ENCODE measurements around the gene ATOSA.

ATOSA gene

GRCh38 chr15:52653431-52653964, 25.7 kb downstream of the ATOSA start:
- Histone ChIP-seq H3K27me3 (ENCODE audit: insufficient read depth, low read length) (no peaks in the 10 kb centered on the region), H3K27ac (ENCODE audit: low read depth, low read length) (peak overlapping the region; percentile 98), H3K79me2 (ENCODE audit: control insufficient read depth, insufficient read depth, low read length, unreplicated experiment) (peaks cover 6% of the 10 kb centered on the region), H3K4me3 (ENCODE audit: low read depth, low read length) (peak overlapping the region; percentile 52), H3K4me1 (ENCODE audit: control insufficient read depth, insufficient read depth, low read length, unreplicated experiment) (peaks cover 74% of the 10 kb centered on the region), H2AFZ (ENCODE audit: low read length, unreplicated experiment) (peak overlapping the region; percentile 1), H3K36me3 (ENCODE audit: insufficient read depth, low read length) (peaks cover 5% of the 10 kb centered on the region; the same call in 1 of the 2 replicates)

GRCh38 chr15:52652984-52653383, 26.2 kb downstream of the ATOSA start:
- H3K4me1 ChIP-seq (ENCODE audit: control insufficient read depth, insufficient read depth, low read length, unreplicated experiment) = peaks cover 73% of the 10 kb centered on the region
- peak overlapping the region; percentile 1 for H2AFZ ChIP-seq (ENCODE audit: low read length, unreplicated experiment)
- H3K79me2 ChIP-seq (ENCODE audit: control insufficient read depth, insufficient read depth, low read length, unreplicated experiment) = peaks cover 6% of the 10 kb centered on the region
- peaks cover 5% of the 10 kb centered on the region; the same call in 1 of the 2 replicates for H3K36me3 ChIP-seq (ENCODE audit: insufficient read depth, low read length)
- no peaks in the 10 kb centered on the region for H3K27me3 ChIP-seq (ENCODE audit: insufficient read depth, low read length)
- H3K4me3 ChIP-seq (ENCODE audit: low read depth, low read length) = peak overlapping the region; percentile 52
- H3K27ac ChIP-seq (ENCODE audit: low read depth, low read length) = peak overlapping the region; percentile 98

- Histone ChIP-seq H2AFZ (ENCODE audit: low read length, unreplicated experiment) (peak overlapping the region; percentile 1), H3K27ac (ENCODE audit: low read depth, low read length) (peak overlapping the region; percentile 98), H3K79me2 (ENCODE audit: control insufficient read depth, insufficient read depth, low read length, unreplicated experiment) (peaks cover 6% of the 10 kb centered on the region), H3K4me3 (ENCODE audit: low read depth, low read length) (peak overlapping the region; percentile 77), H3K4me1 (ENCODE audit: control insufficient read depth, insufficient read depth, low read length, unreplicated experiment) (peaks cover 66% of the 10 kb centered on the region), H3K36me3 (ENCODE audit: insufficient read depth, low read length) (peaks cover 5% of the 10 kb centered on the region; the same call in 1 of the 2 replicates), H3K27me3 (ENCODE audit: insufficient read depth, low read length) (no peaks in the 10 kb centered on the region)
Observed at GRCh38 chr15:52652286-52652685, 26.9 kb downstream of the ATOSA start.

DNA sequence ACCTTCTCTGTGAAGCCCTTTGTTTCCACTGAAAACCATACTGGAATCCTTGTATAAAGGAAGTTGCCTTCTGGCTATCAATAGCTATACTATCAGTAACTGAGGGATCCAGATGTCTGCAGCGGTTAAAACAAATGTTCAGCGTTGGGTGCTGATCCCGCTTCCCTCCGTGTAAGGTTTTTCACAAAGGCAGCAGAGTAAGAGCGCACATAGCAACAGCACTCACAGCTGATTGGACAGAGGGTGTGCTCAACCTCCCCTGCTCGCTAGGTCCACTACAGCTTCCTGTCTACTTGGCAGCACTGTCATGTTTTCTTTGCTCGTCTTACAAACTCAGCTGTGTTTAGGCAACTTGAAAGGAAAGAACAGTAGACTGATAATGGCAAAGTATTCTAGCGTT, 27.3 kb downstream of the ATOSA start:
- peaks cover 6% of the 10 kb centered on the region for H3K79me2 ChIP-seq (ENCODE audit: control insufficient read depth, insufficient read depth, low read length, unreplicated experiment)
- H3K36me3 ChIP-seq (ENCODE audit: insufficient read depth, low read length) = peaks cover 5% of the 10 kb centered on the region; the same call in 1 of the 2 replicates

GRCh38 chr15:52651114-52651513, 28.1 kb downstream of the ATOSA start:
- Histone ChIP-seq H3K27me3 (ENCODE audit: insufficient read depth, low read length) (no peaks in the 10 kb centered on the region), H3K79me2 (ENCODE audit: control insufficient read depth, insufficient read depth, low read length, unreplicated experiment) (peaks cover 6% of the 10 kb centered on the region), H3K27ac (ENCODE audit: low read depth, low read length) (peak overlapping the region; percentile 98), H2AFZ (ENCODE audit: low read length, unreplicated experiment) (no peak overlapping the region), H3K4me3 (ENCODE audit: low read depth, low read length) (peak overlapping the region; percentile 77), H3K4me1 (ENCODE audit: control insufficient read depth, insufficient read depth, low read length, unreplicated experiment) (peaks cover 55% of the 10 kb centered on the region), H3K36me3 (ENCODE audit: insufficient read depth, low read length) (peaks cover 5% of the 10 kb centered on the region; the same call in 1 of the 2 replicates)

More for the DNA sequence above, 27.3 kb downstream of the ATOSA start:
- Histone ChIP-seq H3K4me3 (ENCODE audit: low read depth, low read length) (peak overlapping the region; percentile 77), H3K4me1 (ENCODE audit: control insufficient read depth, insufficient read depth, low read length, unreplicated experiment) (peaks cover 62% of the 10 kb centered on the region), H3K27ac (ENCODE audit: low read depth, low read length) (peak overlapping the region; percentile 98), H2AFZ (ENCODE audit: low read length, unreplicated experiment) (peak overlapping the region; percentile 54), H3K27me3 (ENCODE audit: insufficient read depth, low read length) (no peaks in the 10 kb centered on the region)

GRCh38 chr15:52649686-52650085, 29.5 kb downstream of the ATOSA start:
- Histone ChIP-seq H3K4me1 (ENCODE audit: control insufficient read depth, insufficient read depth, low read length, unreplicated experiment) (peaks cover 42% of the 10 kb centered on the region), H3K36me3 (ENCODE audit: insufficient read depth, low read length) (peaks cover 5% of the 10 kb centered on the region; the same call in 1 of the 2 replicates), H3K27me3 (ENCODE audit: insufficient read depth, low read length) (no peaks in the 10 kb centered on the region), H3K4me3 (ENCODE audit: low read depth, low read length) (no peak overlapping the region), H3K79me2 (ENCODE audit: control insufficient read depth, insufficient read depth, low read length, unreplicated experiment) (no peaks in the 10 kb centered on the region), H2AFZ (ENCODE audit: low read length, unreplicated experiment) (no peak overlapping the region), H3K27ac (ENCODE audit: low read depth, low read length) (no peak overlapping the region)

- Histone ChIP-seq H3K36me3 (ENCODE audit: insufficient read depth, low read length) (0 out of 2 replicates have a peak, but pooled peaks cover 3% of the 10 kb centered on the region), H3K4me1 (ENCODE audit: control insufficient read depth, insufficient read depth, low read length, unreplicated experiment) (peaks cover 23% of the 10 kb centered on the region), H3K4me3 (ENCODE audit: low read depth, low read length) (no peak overlapping the region), H2AFZ (ENCODE audit: low read length, unreplicated experiment) (no peak overlapping the region), H3K27ac (ENCODE audit: low read depth, low read length) (no peak overlapping the region), H3K27me3 (ENCODE audit: insufficient read depth, low read length) (no peaks in the 10 kb centered on the region), H3K79me2 (ENCODE audit: control insufficient read depth, insufficient read depth, low read length, unreplicated experiment) (no peaks in the 10 kb centered on the region)
Observed at GRCh38 chr15:52645916-52646315, 33.3 kb downstream of the ATOSA start.

DNA sequence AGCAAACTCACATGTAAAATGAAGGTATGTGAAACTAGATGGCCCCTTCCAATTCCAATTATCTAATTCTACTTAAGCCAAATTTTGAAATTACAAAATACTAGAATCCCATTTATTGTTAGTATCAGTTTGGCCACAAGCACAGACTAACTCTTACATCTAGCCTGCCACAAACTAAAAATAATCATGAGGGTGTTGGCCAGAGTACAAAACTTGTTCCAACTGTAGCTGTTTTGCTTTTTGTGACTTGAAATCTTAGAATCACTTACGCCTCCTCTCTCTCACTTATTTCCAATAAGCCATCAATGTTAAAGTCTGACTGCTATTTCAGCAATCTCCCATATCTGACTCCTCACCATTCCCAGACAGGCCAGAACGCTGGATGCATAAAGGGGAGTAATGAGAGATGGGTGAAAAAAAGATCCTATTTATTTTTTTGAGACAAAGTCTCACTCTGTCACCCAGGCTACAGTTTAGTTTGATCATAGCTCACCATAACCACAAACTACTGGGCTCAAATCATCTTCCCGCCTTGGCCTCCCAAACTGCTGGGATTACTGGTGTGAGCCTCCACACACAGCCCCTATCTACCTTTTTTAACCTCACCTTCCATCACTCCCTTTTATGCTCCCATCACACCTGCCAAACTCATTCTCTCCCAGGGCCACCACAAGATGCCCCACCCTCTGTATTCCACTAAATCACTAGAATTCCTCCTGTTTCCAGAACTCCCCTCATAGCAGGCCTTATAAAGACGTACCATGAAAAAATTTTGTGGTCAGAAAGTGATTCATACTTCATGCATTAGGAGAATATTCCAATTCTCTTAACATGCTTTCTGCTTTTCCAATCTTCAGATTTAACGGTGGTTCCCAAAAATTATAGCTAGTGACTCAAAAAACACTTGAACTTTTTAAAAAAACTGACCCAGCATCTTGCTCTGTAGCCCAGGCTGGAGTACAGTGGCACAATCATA, 36.5 kb downstream of the ATOSA start:
- 0 out of 2 replicates have a peak, but pooled peaks cover 3% of the 10 kb centered on the region for H3K36me3 ChIP-seq (ENCODE audit: insufficient read depth, low read length)
- H3K27me3 ChIP-seq (ENCODE audit: insufficient read depth, low read length) = no peaks in the 10 kb centered on the region
- H2AFZ ChIP-seq (ENCODE audit: low read length, unreplicated experiment) = no peak overlapping the region
- peaks cover 12% of the 10 kb centered on the region for H3K4me1 ChIP-seq (ENCODE audit: control insufficient read depth, insufficient read depth, low read length, unreplicated experiment)
- peak overlapping the region; percentile 25 for H3K27ac ChIP-seq (ENCODE audit: low read depth, low read length)
- H3K4me3 ChIP-seq (ENCODE audit: low read depth, low read length) = no peak overlapping the region
- H3K79me2 ChIP-seq (ENCODE audit: control insufficient read depth, insufficient read depth, low read length, unreplicated experiment) = no peaks in the 10 kb centered on the region

GRCh38 chr15:52636459-52636858, 42.7 kb downstream of the ATOSA start:
- H3K4me3 ChIP-seq (ENCODE audit: low read depth, low read length) = no peak overlapping the region
- H3K4me1 ChIP-seq (ENCODE audit: control insufficient read depth, insufficient read depth, low read length, unreplicated experiment) = no peaks in the 10 kb centered on the region
- H2AFZ ChIP-seq (ENCODE audit: low read length, unreplicated experiment) = no peak overlapping the region
- no peaks in the 10 kb centered on the region for H3K79me2 ChIP-seq (ENCODE audit: control insufficient read depth, insufficient read depth, low read length, unreplicated experiment)
- peaks cover 14% of the 10 kb centered on the region for H3K36me3 ChIP-seq (ENCODE audit: insufficient read depth, low read length)
- no peaks in the 10 kb centered on the region for H3K27me3 ChIP-seq (ENCODE audit: insufficient read depth, low read length)
- H3K27ac ChIP-seq (ENCODE audit: low read depth, low read length) = no peak overlapping the region

GRCh38 chr15:52635908-52636307, 43.3 kb downstream of the ATOSA start:
- H3K36me3 ChIP-seq (ENCODE audit: insufficient read depth, low read length) = peaks cover 11% of the 10 kb centered on the region
- H3K4me3 ChIP-seq (ENCODE audit: low read depth, low read length) = no peak overlapping the region
- H3K27me3 ChIP-seq (ENCODE audit: insufficient read depth, low read length) = no peaks in the 10 kb centered on the region
- no peak overlapping the region for H2AFZ ChIP-seq (ENCODE audit: low read length, unreplicated experiment)
- no peaks in the 10 kb centered on the region for H3K79me2 ChIP-seq (ENCODE audit: control insufficient read depth, insufficient read depth, low read length, unreplicated experiment)
- H3K4me1 ChIP-seq (ENCODE audit: control insufficient read depth, insufficient read depth, low read length, unreplicated experiment) = no peaks in the 10 kb centered on the region
- H3K27ac ChIP-seq (ENCODE audit: low read depth, low read length) = no peak overlapping the region
